ENCODE data around the gene CORO1C.
"Not testable (repeated sequence)": the region's sequence is repeated elsewhere in the genome, so short reads cannot be mapped to it uniquely, and the experiment has no call there.

The CORO1C gene

DNA sequence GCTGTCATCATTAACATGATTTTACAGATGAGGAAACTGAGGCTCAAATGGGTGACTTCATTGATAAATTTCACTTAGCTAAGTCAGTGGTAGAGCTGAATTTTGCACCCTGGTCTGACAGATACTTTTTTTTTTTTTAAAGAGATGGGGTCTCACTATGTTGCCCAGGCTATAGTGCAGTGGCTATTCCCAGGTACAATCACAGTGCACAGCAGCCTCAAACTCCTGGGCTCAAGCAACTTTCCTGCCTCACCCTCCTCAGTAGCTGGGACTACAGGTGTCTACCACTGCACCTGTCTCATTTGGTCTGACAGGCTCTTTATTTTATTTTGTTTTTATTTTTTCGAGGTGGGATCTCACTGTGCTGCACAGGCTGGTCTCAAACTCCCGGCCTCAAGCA is 24.2 kb upstream of the CORO1C start:
- in situ Hi-C loops (cut with MboI; ENCODE audit: low sequenced_read_pairs): no loop called here

GRCh38 chr12:108753976-108754375 is 22.7 kb upstream of the CORO1C start:
- in situ Hi-C loops (cut with MboI; ENCODE audit: low sequenced_read_pairs): no loop called here

DNA sequence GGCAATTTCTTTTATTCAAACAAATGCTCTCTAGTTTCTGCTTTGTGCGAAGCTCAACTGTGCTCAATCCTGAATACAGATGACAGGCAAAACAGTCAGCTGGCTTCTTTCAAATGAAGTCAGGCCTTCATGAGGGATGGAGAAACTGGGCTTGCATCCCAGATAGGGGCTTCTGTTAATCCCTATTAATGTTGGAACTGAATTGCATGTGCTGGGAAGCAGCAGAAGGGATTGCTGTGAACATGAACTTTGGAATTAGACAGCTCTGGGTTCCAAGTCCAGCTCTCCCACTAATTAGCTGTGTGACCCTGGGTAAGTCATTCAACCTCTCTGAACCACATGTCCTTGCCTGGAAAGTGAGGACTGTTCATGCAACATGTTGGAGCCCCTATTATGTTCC is 21.1 kb upstream of the CORO1C start:
- in situ Hi-C loops (cut with MboI; ENCODE audit: low sequenced_read_pairs): no loop called here

DNA sequence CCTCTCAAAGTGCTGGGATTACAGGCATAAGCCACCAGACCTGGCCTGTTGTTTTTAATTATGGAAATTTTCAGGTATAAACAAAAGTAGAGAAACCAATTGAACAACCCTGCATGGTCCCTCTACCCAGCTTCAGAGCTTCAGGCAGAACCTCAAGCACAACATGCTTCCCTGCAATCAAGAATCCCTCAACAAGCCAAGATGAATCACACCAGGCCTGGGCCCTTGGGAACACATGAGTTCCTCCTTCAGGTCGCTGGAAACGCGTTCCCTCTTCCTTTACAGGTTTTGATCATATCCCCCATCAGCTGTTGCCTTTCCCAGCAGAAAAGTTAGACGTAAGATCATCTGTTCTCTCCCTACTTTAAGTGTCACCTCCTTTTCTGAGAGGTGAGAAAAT is 20.5 kb upstream of the CORO1C start:
- in situ Hi-C loops (cut with MboI; ENCODE audit: low sequenced_read_pairs): no loop called here

- in situ Hi-C loops (cut with MboI; ENCODE audit: low sequenced_read_pairs): not testable (repeated sequence)
Measured at GRCh38 chr12:108751003-108751402, 19.7 kb upstream of the CORO1C start.

DNA sequence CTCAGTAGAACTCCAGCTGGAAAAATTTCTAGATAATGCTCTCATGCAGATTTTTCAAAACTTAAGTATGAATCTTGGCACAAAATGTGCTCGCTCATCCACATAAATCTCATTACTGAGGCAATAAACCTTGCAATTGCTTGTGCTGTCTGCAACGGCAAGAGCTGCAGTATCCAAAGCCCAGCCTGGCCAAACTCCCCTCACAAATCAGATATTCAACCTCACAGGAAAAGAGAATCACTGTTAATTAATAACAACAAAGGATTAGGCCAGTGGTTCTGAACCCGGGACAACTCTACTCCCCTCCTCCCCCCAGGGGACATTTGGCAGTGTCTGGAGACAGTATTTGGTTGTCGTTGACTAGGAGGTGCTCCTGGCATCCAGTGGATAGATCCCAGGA is 19.2 kb upstream of the CORO1C start:
- in situ Hi-C loops (cut with MboI; ENCODE audit: low sequenced_read_pairs): no loop called here

DNA sequence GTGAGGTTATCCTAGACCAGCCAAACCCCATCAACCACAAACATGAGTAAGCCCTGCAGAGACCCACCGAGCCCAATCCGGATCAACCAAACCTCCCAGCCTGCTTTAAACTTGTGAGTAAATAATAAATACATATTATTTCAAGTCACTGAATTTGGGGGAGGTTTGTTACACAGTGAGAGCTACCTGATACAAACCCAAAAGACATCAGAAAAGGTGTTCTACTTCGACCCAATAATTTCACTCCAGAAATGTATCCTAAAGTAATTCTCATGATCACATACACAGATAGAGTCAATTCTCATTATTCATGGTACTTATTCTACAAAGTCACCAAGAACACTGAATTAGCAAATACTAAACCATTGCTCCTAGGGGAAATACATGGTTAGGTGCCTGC is 16.2 kb upstream of the CORO1C start:
- in situ Hi-C loops (cut with MboI; ENCODE audit: low sequenced_read_pairs): no loop called here

DNA sequence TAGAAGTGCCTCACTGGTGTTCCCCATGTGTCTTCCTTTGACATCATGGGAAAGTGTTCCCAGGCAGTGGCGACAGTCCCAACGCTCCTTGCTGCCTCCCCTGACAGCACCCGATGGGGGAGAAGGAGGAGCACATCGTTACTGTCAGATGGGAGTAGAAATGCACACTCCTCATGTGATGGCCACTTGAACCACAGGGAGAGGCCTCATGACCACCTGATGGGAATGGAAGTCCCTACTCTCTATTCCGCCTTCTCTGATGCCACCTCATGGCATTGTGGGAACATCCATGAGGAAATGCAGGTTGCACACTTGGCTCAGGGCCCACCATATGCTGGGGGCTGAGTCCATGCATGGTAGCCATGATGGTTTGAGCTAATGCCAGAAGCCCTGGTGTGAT is 14.3 kb upstream of the CORO1C start:
- in situ Hi-C loops (cut with MboI; ENCODE audit: low sequenced_read_pairs): no loop called here

GRCh38 chr12:108744021-108744897 is 12.9 kb upstream of the CORO1C start:
- in situ Hi-C loops (cut with MboI; ENCODE audit: low sequenced_read_pairs): no loop called here

- in situ Hi-C loops (cut with MboI; ENCODE audit: low sequenced_read_pairs): no loop called here
Measured at GRCh38 chr12:108738170-108738569, 6.9 kb upstream of the CORO1C start.

DNA sequence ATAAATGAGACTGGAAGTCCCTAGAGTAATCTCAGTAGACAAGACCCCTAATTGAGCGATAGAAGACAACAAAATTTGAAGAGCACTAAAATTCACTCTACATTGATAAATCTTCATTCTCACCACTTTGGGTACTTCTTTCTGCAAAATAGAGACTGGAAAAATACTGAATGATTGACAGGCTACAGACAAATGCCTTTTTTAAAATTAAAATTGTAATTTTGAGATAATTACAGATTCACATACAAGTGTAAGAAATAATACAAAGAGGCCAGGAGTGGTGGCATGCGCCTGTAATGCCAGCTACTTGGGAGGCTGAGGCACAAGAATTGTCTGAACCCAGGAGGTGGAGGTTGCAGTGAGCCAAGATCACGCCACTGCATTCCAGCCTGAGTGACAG is 4.5 kb upstream of the CORO1C start:
- in situ Hi-C loops (cut with MboI; ENCODE audit: low sequenced_read_pairs): no loop called here

DNA sequence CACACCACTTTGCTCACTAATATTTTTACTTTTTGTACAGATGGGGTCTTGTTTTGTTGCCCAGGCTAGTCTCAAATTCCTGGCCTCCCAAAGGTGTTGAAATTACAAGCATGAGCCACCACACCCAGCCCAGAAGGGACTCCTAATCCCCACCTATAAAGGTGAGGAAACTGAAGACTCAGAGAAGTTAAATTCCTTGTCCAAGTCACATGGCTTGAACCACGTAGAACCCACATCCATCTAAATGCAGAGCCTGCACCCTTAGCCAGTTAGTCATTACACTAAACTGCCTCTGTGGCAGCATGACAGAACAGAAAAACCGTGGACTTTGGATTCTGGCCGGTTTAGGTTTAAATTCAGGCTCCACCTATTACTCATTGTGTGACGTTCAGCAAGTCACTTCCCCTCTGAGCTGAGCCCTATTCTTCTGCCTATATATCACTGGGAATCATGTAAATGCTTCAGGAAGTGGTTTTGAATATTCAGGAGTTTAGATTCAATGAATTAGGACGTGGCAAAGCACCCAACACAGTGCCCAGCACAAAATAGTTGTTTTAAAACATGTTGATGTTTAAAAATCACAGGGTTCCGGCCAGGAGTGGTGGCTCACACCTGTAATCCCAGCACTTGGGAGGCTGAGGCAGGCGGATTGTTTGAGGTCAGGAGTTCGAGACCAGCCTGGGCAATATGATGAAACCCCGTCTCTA is 3.0 kb upstream of the CORO1C start:
- in situ Hi-C loops (cut with MboI; ENCODE audit: low sequenced_read_pairs): no loop called here

GRCh38 chr12:108733230-108733531 is 1.9 kb upstream of the CORO1C start:
- in situ Hi-C loops (cut with MboI; ENCODE audit: low sequenced_read_pairs): not testable (repeated sequence)

DNA sequence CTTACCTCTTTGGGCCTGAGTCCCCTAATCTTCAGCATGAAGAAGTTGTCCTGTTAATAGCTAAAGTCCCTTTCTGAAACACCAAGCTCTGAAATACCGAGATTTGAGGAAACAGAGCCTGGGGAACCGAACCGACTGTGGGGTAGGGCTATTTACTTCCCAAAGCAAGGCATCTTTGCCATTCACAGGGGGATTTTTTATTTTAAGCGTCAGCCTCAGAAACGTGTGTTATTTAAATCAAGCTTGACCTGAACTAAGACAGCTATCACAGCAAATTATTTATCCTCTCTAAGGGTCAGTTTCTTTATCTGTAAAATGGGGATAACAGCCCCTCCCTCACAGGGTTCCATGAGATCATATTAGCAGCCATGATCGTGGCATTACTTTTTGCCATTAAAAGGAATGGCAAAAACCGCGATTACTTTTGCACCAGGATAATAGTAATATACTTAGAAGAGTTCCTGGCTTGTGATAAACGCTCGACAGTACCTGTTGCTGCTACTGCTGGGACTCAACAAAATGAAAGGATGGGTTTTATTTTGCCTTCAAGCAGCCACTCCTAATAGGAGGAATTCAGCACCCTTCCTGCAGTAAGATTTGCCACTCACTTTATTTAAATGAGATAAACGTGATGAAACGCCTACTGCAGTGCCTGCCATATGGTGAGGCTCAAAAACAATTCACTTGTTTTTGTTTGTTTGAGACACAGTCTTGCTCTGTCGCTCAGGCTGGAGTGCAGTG is 1.3 kb upstream of the CORO1C start:
- in situ Hi-C loops (cut with MboI; ENCODE audit: low sequenced_read_pairs): no loop called here

DNA sequence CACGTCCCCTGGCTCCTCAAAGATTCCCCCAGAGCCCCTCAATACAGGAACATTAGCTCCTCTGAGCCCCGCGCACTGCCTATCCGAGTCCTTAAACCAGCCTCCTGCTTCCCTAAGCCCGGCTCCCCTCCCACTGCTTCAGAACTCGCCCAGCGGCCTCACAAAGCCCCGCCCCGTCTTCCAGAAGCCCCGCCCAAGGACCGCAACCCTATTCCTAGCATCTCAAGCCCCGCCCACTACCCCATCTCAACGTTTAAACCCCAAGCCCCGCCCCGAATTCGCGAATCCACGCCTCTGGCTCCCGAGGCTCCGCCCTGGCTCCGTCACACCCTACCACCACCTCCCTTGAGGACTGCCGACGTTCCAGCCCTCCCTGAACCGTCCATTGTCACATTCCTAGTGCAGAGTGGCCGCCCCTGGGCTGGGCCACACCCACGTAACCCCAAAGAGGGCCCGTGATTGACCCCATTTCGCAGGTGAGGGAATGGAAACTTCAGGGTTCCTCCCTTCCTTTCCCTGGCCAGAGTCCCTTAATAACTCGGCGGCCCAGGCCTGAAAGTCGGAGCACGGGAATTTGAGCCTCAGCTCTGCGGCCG is 646 bp upstream of the CORO1C start:
- in situ Hi-C loops (cut with MboI; ENCODE audit: low sequenced_read_pairs): no loop called here

DNA sequence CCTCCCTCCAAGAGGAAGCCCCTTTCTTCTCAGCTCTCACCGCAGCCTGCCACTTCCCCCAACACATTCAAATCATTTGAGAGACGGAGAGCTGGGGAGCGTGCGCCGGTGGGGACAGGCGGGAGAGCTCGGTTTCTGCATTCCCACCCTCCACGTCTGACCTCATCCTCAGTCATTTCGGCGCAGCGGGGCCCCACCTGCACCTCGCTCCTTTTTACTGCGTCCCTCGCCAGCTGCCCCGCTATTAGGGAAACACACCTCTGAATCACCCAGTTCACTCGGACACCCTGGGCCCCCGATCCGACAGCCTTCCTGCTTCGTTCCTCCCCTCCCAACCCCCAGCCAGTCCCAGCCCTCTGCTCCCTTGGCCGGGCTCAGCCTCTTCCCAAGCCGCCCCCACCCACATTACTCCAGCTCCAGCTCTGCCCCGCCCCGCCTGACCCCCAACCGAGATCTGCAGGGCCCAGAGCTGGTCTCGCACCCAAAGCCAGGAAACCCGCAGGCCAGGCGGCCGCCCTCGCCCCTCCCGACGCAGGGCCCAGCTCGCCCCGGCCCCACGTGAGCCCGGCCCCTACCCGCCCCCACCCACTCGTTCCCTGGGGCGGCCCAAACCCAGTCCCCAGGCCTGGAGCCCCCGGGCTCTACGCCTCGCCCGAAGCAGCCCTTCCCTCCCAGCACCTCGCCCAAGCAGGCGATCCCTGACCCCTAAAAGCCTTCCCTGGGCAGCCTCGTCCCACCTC is 783 bp downstream of the CORO1C start:
- in situ Hi-C loops (cut with MboI; ENCODE audit: low sequenced_read_pairs): no loop called here

DNA sequence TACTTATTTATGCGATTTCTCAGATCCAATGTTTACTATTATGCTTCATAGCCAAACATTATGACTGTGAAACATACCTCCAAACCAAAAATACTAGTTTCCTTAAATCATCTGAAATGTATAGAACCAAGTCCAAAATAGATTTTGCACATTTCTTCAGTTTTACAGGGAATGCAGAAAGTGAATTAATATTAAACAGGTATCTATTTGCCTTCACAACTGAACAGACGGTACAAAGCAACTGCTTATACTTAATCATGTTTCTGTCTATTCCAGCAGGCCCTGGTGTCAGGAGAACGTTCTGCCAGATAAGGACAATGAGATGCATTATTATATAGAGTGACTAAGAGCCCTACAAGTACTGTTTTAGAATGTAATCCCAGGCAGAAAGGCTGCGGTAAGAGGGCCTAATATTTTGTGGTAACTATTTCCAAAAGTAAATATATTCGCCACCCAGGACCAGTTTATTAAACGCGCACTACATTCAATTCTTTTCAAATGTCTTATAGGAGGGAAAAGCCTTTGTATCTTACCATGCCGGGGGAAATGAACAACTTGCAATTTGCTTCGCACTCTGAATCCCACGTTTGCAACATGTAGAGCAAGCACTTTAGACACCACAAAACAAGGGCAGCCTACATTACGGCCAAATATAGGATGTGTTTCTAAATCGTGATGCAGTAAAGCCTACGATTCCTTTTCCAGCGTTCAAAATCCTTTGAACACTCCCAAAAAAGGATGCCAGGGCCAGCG is 1.5 kb downstream of the CORO1C start:
- in situ Hi-C loops (cut with MboI; ENCODE audit: low sequenced_read_pairs): no loop called here

DNA sequence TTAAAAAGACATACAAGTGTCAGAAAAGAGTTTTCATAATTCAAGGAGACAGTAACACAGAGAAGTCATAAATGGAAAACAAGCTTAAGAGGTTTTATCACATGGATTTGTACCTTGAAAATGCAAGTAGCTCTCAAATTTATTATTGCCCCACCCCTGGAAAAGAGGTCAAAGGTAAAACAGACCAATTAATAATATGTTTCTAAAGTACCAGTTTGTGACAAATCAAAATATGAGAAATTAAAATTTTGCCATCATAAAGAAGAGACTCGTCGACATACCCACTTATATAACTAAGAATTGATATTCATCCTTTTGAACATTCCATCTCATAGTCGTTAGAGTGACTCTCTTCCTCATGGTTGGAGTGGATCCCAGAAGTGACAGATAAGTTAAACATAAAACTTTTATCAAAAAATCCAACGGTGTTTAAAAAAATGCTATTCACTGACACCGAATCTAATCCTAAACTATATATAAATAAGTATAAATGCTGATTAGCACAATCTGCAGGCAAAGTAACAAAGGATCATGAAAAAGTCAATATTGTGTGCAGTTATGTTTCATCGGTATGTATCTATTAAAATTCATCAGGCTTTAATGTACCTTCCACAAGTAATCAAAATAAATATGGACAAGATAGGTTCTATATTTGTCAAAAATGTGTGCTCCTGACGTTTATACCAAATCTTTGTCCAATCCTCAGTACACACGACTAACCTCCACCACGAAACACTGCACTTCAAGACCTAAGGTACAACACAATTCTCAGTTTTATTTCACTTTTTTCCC is 2.3 kb downstream of the CORO1C start:
- in situ Hi-C loops (cut with MboI; ENCODE audit: low sequenced_read_pairs): no loop called here

Data from HL-60/S4 treated with phorbol 12-myristate 13-acetate at 8.2 ng/mL for 4 days and 3 days (cell line).